Measurements from ENCODE around the gene PMEL. TPM values are rescaled to one million over a fixed set of nuclear protein-coding genes. Genes with fewer than 3 reads are reported as not detected.

Gene PMEL
- total and polyA plus RNA-seq, 9 of the 15 experiments (the other 6 are each of a cell fraction or from before 2014, with no cell fraction given), result 0.36 to 2.0 (median 0.98) TPM

DNA sequence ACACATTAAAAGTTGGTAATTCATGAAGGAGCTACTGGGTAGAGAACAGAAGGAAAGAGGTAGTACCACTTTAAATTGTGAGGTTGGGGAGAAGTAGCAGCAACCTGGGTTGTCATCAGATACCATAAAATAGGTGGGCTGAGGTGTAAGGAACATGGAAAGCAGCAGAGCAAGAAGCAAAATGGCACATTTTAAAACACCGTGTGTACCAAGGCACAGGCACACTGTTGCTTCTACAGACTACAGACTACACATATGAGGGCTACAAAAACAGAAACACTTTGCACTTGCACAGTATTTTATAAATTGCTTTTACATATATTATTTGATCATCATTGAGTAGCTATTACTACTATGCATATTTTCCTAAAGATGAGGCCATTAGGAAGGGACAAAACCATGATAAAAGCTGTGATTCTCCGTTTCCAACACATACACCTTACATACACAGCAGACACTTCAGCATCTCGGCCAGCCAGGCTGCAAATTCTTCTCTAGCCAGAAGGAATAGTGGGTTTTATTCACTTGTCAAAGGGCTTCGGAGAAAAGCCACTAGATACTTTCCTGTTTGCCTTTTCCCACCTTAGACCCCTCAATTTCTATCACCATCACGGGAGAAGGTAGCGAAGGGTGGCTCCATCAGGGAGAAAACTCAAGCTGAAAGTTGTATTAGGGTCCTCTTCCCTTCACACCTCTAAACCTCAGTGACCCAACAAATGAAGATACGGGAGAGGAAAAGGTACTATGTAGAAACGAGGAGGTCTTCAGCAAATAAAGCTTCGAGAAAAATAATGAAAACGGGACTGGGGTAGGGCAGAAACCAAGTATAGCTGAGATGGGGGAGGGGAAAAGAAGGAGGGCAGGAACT is 39.7 kb downstream of the PMEL start:
- ChIA-PET POLR2A (interaction anchor here (0.7 to 3.8 kb wide), 17 partner anchors 10 to 1803 kb away, joined by 3 to 26 read pairs (median 5); partner anchors contain the start of genes DNAJC14, ORMDL2, RAB5B and SARNP), CTCF (ENCODE audit: low intra/inter-chr PET ratio) (interaction anchor here (0.6 kb wide), 1 partner anchor 113 kb away, joined by 4 read pairs; no protein-coding TSS in a partner anchor)
- no peaks in the 10 kb centered on the region for H4K20me1 ChIP-seq (replicated peaks; ENCODE audit: control insufficient read depth, insufficient read depth, low read length)
- DNase-seq (ENCODE audit: extremely low read depth in 1 of 4, low spot score in 3 of 4), result peak in 1 of 4 experiments; percentile 17
- no peak for FAIRE-seq
- in situ Hi-C loops (cut with MboI), result no loop called here
- no peaks in the 10 kb centered on the region for H3K9me3 ChIP-seq (replicated peaks; ENCODE audit: control insufficient read depth, insufficient read depth, low read depth, low read length)
- H3K4me3 ChIP-seq, result peak overlapping the region; percentile 69
- peak; percentile 15; the same call in 2 of the 3 replicates for ATAC-seq
- peaks cover 33% of the 10 kb centered on the region for H3K36me3 ChIP-seq (ENCODE audit: control insufficient read depth, insufficient read depth, low read length)
- H3K4me1 ChIP-seq (replicated peaks in 1 of 2; ENCODE audit: control insufficient read depth in 2 of 2, insufficient read depth in 2 of 2, low read length in 2 of 2), result peaks cover 12 to 22% of the 10 kb centered on the region in 2 experiments; a peak in 4 of 5 replicates
- H3K27ac ChIP-seq (ENCODE audit: extremely low read depth, low read depth, low read length), result peak overlapping the region; percentile 95
- H3K27me3 ChIP-seq (ENCODE audit: control insufficient read depth in 2 of 2, insufficient read depth in 2 of 2, low read length in 2 of 2), result no peaks in the 10 kb centered on the region
- intact Hi-C loops (cut with micrococcal nuclease), result loop anchor here (2.0 to 5.0 kb wide), 4 partner anchors 46 to 183 kb away; partner anchors contain the start of genes GDF11, RAB5B, RPS26 and SARNP
- 3% methylated on average over 10 of the region's 10 CpGs for WGBS (ENCODE audit: insufficient coverage, low coverage, missing lambda C conversion rate)
- H3K9ac ChIP-seq (ENCODE audit: insufficient read depth in 1 of 2, low read depth in 2 of 2, low read length in 2 of 2), result peak overlapping the region; percentile 94 to 99
- no peaks in the 10 kb centered on the region for H3K9me1 ChIP-seq (ENCODE audit: control insufficient read depth, insufficient read depth, low read length)
- TSS peak; percentile 54 for BruUV-seq (replicated peaks)
- peak overlapping the region; percentile 93 for H2AFZ ChIP-seq (ENCODE audit: low read depth, low read length)
- H3K4me2 ChIP-seq (ENCODE audit: insufficient read depth, low read length), result peak overlapping the region; percentile 91
- H3K79me2 ChIP-seq (ENCODE audit: control insufficient read depth, insufficient read depth, low read length), result peaks cover 72% of the 10 kb centered on the region
- TF ChIP-seq SMARCA4 (IDR thresholded peaks at IDR 0.05) (peak; percentile 33; the same call in 1 of the 2 replicates), TSC22D4 (tag; IDR thresholded peaks at IDR 0.05) (0 out of 2 replicates have a peak, but pooled peaks have one; percentile 65), NKRF (IDR thresholded peaks at IDR 0.05; ENCODE audit: borderline replicate concordance) (peak; percentile 87), ZNF436 (CRISPR knock-in tag; IDR thresholded peaks at IDR 0.05) (no peak), THRAP3 (IDR thresholded peaks at IDR 0.05; ENCODE audit: borderline replicate concordance) (peak; percentile 89), BRF1 (IDR thresholded peaks at IDR 0.05; ENCODE audit: borderline replicate concordance, extremely low read depth, insufficient read length) (no peak), NBN (IDR thresholded peaks at IDR 0.05; ENCODE audit: low read depth) (no peak; the same call in 1 of the 2 replicates), DPF2 (IDR thresholded peaks at IDR 0.05) (peak; percentile 65; the same call in 1 of the 2 replicates), SNIP1 (IDR thresholded peaks at IDR 0.05; ENCODE audit: low read depth) (peak; percentile 27; the same call in 1 of the 2 replicates), ZNF507 (tag; conservative IDR thresholded peaks at IDR 0.05) (no peak), TCFL5 (CRISPR knock-in tag; conservative IDR thresholded peaks at IDR 0.05) (no peak), BRD9 (IDR thresholded peaks at IDR 0.05; ENCODE audit: low read depth, partially characterized antibody) (peak; percentile 81), ELF1 (tag; IDR thresholded peaks at IDR 0.05) (no peak), ASH1L (IDR thresholded peaks at IDR 0.05; ENCODE audit: borderline replicate concordance, low read depth, partially characterized antibody) (peak; percentile 63), LARP7 (IDR thresholded peaks at IDR 0.05) (0 out of 2 replicates have a peak, but pooled peaks have one; percentile 78), TGIF2 (CRISPR knock-in tag; IDR thresholded peaks at IDR 0.05) (no peak)
